Stimulated activated CD4-positive, alpha-beta T cell treated with anti-CD3 and anti-CD28 coated beads, Interleukin-1b, Interleukin-23, amount 100 ng/mL, for 1 hour (primary cell): ENCODE data around the gene LRCH1.

Experiments
- DNase-seq, 2 donors: peaks; one replicate each; pipeline ENCODE4 v3.0.0-alpha.2; 2020; ENCODE audit warnings: low read depth in 2 of 2

The LRCH1 gene

DNA sequence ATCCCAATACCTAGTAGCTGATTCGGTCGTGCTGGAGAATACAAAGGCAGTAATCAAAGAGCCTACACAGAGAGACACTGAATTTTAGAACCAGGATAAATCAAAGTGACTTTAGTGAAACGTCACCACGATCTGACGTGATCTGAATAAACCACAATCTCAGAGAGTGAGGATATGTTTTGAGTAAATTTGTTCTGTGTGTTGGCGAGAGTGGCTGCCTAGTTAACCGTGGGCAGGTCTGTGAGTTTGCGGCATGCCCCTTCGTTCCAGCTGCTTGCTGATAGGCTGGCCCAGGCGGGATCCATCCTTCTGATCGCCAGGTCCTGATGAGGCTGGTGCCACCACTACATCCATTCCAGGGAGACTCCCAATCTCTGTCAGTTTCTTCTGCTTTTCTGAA, 40.4 kb downstream of the LRCH1 start:
- DNase-seq = no peak

- no peak for DNase-seq
Observed at GRCh38 chr13:46594374-46595078, 41.6 kb downstream of the LRCH1 start.

DNA sequence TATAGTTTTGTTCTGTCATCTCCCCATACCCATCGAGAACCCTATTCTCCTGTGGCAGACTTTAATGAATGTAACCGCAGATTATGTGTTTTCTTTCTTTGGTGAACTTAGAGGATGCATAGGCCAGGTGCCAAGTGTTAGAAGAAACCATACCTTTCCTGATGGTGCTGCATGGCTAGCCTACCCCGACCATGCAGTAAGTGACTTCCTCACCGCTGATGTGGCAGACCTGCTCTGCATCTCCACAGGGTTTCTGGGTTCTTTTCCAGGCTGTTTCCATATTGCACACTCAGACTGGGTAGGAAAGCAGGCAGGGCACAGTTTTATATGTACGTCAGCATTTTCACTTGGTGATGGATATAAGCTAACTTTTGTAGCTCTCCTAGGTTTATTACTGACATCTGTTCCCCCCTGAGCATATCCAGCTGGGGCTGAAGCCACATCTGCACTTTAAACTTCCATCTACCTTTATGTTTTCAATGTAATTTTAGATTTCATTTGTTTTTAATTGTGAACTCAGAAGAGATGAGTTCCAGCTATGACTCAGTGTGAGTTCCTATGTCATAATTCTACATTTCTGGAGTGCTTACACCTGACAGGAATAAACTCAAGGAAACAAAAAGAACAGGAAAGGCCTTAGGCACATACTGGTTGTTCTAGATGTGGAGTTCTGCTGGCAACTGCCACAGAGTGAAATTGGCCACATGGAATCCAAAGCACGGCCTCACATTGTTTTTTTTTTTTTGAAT, 42.3 kb downstream of the LRCH1 start:
- DNase-seq = no peak

- DNase-seq = no peak
Observed at GRCh38 chr13:46595885-46596275, 42.9 kb downstream of the LRCH1 start.

GRCh38 chr13:46596466-46596865, 43.5 kb downstream of the LRCH1 start:
- no peak for DNase-seq

DNA sequence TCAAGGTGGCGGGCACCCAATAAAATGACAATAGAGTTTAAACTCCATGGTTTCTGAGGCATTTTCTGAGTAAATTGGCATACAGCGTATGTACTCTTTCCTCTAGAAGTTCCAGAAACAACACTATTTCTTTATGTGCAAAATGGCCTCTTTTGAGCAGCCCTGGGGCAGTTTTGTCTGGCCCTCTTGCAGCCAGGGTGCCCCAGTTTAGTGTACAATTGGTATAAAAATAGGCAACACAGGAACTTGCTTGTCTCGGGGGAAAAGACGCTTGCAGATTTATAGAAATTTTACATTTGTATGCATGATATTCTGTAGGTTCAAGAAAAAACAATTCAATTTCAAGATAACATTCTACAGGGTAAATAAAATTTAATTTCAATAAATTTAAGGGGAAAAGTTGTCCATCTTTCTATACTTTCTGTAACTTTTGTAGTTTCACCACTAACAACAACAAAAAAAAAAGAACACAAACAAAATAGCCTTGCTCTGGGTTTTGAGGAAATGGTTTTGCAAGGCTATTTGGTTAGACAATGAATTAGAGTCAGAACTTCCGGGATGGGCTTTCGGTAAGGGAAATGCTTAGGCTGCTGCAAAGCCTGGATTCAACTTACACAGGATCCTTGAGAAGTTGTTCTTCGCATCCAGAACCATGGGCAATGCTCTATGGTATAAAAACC, 45.3 kb downstream of the LRCH1 start:
- no peak for DNase-seq

- DNase-seq = no peak
Observed at GRCh38 chr13:46598820-46599180, 45.8 kb downstream of the LRCH1 start.

DNA sequence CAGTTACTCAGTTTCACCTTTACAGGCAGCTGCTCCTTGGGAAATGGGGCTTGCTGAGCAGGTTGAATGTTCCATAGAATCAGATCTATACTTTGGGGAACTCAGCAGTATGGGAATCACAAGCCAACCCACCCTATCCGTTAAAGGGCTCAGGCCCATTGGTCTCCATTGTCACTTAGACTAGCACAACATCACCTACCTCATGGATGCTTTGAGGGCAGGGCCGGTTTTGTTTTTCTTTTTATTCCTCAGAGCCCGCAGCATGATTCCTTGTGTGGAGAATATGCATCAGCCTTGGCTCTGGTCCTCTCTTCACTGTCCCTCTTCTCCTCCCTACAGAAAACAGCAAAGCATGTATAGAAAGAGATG, 48.0 kb downstream of the LRCH1 start:
- DNase-seq = no peak

DNA sequence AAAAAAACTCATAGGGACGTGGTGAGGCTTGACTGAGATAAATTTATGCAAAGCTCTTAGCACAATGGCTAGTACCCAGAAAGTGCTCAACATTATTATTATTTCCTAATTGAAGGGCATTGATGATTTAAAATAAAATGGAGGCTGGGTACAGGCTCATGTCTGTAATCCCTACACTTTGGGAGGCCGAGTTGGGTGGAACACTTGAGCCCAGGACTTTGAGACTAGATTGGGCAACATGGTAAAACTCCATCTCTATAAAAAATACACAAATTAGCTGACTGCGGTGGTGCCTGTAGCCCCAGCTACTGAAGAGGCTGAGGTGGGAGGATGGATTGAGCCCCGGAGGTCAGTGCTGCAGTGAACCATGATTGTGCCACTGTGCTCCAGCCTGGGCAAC, 49.6 kb downstream of the LRCH1 start:
- no peak for DNase-seq

GRCh38 chr13:46603165-46603603, 50.2 kb downstream of the LRCH1 start:
- no peak for DNase-seq

DNA sequence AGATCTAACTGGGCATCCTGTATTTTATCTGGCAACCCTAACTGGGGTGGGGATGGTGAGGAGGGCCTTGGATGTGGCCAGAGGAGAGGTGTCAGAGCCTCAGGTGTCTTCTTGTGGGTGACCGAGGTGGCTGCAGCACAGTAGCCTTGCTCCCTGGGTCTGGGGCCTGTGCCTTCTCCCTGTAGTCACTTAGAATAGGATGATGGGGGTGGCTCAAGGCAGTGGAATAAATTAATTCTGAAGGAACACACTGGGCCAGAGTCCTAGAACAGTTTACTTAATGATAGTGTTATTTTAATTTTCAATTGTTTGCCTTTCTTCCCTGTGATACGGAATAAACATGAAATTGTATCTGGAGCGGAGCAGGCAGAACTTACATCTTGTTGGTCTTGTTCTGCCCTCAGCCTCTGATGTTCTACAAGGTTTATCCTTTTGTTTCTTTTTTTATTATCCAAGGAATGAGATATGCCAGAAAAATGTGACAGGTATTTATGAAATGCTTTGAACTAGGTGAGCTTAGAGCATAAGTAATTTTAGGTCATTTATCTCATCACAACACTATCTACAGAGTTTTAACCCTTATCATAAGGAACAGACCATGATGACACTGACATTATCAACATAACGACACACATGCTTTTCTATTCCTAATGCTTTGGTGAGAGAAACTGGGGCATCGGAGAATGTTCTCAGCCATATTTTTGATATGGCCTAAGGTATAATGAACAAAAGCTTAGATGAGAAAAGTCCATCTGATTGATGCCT, 51.4 kb downstream of the LRCH1 start:
- DNase-seq = no peak

DNA sequence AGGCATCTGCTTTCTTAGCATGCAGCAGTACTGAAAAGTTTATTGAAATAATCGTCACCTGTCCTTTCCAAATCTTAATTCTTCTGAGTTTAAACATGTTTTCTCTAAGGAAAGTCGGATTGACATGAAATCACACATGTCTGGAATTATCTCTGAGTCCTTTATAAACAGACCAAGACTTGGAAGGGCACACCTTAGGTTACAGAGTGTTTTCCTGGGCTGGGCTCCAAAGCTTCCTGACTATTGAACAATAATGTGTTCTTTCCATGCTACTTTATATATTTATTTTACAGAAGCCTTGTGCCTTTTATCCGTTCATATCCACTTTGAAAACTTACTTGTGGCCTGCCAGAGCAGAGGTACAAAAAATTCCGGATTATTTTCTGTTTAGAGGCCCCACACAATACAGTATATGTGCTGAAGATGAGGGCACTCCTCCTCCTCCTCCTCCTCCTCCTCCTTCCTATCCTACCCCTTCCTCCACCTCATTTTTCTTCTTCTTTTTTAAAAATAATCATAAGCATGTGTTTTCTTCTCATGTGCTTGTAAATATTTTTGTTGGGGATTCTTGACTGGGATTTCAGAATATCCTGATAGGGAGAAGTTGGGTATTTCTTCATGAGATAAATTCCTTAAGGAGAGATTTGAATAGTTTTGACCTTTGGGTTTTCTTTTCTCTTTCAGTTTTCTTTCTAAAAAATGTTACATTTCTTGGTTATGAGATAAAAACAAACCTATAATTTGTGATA, 52.3 kb downstream of the LRCH1 start:
- DNase-seq = no peak

- no peak for DNase-seq
Observed at GRCh38 chr13:46605825-46606554, 53.0 kb downstream of the LRCH1 start.

DNA sequence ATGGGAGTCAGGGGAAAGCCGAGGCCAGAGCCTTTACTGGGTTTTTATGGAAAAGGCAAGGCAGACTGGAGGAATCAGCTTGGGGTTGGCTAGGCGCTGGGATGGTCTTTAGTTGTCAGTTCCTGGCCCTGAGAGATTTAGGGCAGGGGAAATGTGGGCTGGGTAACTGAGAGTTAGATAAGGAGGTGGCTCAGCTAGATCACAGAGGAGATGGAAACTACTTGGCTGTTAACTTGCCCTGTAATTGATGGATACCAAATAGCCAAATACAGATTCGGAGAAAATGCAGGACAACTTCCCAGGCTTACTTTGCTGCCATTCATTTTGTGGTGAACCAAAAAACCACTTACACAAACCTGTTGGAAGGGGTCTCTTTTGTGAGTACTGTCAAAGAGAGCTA, 54.0 kb downstream of the LRCH1 start:
- no peak for DNase-seq

DNA sequence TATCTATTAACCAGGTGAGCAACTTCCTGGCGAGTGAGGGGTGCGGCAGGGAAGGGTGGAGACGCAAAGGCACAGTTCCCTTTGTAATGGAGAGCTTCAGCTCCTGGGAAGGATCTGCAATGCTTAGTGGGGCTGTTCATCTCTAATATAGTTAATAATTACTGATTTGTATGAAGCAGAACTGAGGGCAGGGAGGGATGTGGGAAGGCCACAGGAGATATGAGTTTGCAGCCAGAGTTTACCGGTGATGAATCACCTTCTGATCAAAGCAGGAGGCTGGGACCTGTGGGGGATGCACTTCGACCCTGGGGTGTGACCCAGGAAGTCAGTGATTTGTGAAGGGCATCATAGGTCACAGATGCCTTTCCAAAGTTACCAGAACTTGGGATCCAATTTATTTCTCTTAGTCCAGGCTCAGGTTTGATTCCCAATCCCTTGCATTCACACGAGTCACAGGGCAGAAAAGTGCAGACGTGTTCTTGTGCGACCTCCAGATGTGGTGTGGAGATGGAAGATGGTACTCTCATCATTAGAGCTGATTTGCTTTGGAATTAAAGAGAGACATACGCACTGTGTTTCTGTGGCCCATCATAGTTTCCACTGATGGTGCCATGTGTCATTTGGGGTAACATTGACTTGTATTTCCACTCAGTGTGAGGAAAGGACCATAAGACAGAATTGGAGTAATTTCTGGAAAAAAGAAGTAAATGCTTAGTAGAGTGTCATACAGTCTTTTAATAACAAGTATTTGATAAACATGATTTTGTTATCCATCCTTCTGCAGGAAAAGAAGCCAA, 55.0 kb downstream of the LRCH1 start:
- DNase-seq = no peak

DNA sequence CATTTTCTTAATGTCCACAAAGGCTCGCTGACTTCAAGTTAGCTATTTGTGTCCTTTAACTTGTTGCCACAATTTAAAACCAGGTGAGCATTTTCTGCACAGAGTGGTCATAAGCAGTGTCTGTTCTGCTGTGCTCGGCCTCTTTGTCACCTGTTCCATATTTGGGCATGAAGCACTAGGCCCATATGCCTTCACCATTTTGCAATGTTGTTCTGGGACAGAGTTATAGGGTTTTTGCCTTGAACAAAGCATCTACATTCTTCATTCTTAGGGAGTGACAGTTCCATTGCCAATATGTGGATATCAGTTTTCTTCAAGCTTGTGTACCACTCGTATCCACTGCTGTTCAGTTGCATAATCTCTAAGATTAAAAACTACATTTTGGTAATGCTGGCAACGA, 56.1 kb downstream of the LRCH1 start:
- DNase-seq = no peak

GRCh38 chr13:46609726-46610125, 56.8 kb downstream of the LRCH1 start:
- DNase-seq = no peak

GRCh38 chr13:46612267-46612666, 59.3 kb downstream of the LRCH1 start:
- no peak for DNase-seq

DNA sequence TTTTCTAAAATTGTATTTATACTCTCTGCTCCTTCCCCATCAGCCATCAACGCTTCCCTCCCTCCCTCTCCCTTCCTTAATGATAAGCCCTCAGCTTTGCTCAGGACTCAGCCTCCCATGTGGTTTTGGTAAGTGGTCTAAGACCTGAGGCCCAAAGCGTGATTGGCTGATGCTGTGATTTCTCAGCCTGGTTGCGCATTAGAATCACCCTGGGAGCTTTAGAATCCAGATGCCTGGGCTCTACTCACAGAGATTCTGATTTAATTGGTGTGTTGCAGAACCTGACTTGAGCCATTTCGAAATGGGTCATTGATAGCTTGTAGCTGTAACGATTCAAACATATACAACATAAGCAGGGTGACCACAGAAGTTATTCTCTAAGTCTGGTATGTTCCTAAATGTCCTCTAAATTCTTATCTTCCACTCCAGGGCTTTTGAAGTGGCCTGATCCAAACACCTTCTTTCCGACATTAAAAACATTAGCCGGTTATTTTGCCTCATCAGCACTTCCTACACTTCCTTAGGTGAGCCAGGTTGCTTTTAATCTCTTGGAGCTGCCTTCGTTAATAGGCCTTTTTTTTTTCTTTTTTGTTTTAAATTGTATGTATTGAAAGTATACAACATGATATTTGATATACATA, 60.6 kb downstream of the LRCH1 start:
- no peak for DNase-seq

DNA sequence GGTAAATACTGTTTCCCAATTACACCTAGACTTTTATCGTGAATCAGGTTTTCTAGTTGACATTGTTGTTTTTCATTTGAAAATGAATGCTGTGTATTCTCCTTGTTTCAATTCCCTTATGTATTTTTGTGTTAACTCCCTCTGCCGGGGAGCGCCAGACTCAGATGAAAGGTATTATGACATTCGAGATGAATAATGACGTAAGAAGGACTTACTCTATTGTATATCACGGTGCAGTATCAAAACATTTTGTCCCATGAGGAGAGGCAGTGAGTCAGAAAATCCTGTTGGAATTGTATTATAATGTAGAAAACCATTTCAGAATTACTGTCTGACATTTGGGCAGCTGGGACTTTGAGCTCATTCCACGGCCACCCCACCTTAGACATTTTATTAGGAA, 61.6 kb downstream of the LRCH1 start:
- DNase-seq = no peak
